ENCODE data around the gene KPNA3.
A peak's percentile ranks its signal among the peaks of the same experiment; 100 is the strongest.
"Not testable (repeated sequence)": the region's sequence is repeated elsewhere in the genome, so short reads cannot be mapped to it uniquely, and the experiment has no call there.

Gene KPNA3, protein sequence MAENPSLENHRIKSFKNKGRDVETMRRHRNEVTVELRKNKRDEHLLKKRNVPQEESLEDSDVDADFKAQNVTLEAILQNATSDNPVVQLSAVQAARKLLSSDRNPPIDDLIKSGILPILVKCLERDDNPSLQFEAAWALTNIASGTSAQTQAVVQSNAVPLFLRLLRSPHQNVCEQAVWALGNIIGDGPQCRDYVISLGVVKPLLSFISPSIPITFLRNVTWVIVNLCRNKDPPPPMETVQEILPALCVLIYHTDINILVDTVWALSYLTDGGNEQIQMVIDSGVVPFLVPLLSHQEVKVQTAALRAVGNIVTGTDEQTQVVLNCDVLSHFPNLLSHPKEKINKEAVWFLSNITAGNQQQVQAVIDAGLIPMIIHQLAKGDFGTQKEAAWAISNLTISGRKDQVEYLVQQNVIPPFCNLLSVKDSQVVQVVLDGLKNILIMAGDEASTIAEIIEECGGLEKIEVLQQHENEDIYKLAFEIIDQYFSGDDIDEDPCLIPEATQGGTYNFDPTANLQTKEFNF

DNA sequence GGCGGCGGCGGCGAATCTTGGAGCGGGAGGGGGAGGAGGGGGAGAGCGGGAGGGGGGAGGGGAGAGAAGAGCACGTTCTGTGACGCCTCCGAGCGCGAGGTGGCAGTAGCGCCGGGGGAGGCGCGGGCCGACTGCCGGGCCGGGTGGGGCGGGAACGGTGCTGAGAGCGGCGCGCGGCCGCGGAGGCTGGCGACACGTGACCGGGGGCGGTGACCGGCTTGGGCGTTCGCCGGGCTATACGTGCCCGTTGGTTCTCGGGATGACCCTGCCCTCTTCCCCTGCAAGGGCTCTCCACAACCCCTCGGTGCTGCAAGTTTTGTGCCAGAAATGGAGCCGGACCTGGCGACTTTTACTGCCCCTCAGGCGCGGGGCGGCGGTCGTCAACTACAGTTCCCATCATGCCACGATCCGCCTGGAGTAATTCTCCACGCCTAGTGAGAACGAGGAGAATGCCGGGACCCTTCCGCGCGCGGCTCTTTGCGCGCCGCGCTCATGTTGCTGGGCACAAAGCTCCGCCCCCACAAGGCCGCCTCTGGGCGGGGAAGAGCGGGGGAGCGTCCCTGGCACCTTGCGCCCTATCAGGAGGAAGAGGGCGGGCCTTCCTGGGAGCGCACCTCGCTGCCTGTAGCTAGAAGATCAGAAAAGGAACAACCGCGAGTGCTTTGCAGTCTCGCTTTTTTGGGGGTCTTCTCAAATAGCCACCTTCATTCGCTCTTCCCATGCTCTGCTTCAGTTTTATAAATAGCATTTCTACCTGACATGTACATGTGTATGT lies at the start of gene KPNA3:
TSS of gene KPNA3 (minus strand) at position 133 of the 775 bp plus-strand sequence. CDS start 176 bp downstream, outside the sequence.
- DNase-seq: peak; percentile 97

DNA sequence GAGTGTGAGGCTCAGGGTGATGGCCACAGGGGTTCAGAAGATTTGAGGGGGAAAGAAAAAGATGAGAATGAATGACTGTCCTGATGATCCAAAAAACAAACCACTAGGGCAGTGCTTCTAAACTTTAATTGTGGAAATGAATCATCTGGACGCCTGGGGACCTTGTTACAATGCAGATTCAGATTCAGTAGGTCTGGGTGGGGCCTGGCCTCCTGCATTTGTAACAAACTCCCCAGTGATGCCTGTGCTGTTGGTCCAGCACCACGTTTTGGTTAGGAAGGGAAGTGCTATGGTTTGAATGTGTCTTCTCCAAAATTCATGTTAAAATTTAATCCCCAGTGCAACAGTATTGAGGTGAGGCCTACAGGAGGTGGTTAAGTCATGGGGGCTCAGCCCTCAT lies 49.5 kb upstream of the KPNA3 start:
- DNase-seq: no peak

DNA sequence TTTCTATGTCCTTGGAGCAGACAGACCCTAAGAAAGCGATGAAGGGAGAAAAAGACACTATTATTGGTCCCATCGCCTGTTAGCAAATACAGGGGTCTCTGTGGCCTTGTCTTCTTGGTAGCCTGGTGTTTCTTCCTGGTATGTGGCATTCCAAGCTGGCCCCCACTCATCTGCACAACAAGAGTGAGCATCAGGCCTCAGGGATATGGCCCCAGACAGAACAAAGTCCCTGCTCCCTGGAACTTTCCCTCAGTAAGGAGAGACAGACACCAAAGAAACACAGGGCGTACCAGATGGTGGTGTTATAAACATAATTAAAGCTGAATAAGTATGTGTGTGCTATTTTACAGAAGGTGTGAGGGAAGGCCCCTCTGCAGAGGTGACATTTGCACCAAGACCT lies 48.2 kb upstream of the KPNA3 start:
- no peak for DNase-seq

DNA sequence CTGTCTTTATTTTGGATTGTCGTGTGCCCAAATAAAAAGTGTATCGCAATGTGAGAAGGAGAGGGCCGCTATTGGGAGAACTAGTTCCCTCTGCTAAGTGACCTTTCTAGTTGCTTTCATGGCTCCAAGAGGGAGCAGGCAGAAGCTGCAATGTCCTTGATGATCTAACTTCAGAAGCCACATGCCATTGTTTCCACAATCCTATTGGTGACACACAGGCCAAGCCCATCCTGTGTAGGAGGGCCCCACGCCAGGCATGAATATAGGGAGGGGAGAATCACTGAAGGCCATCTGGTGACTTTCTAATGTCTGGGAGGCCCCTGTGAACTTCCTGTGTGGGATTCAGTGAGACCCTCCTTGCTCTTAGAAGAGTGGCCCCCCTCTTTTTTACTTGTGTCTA lies 47.8 kb upstream of the KPNA3 start:
- DNase-seq: no peak

DNA sequence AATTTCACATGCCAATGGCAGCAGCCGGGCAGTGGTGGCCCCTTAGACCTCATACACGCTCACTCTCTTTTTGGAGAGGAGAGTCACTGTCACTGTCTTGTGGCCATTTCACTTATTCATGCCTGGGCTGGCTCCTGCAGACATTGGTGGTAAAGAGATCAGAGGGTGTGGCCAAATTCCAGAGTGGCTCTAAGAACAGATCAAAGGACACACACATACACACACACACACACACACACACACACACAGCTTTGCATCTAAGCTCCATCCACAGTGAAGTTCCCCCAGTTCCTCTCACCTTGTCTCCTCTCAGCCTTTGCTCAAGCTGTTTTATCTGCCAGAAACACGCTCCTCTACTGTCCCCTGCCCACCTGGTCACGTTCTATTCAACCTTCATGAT lies 46.5 kb upstream of the KPNA3 start:
- no peak for DNase-seq

DNA sequence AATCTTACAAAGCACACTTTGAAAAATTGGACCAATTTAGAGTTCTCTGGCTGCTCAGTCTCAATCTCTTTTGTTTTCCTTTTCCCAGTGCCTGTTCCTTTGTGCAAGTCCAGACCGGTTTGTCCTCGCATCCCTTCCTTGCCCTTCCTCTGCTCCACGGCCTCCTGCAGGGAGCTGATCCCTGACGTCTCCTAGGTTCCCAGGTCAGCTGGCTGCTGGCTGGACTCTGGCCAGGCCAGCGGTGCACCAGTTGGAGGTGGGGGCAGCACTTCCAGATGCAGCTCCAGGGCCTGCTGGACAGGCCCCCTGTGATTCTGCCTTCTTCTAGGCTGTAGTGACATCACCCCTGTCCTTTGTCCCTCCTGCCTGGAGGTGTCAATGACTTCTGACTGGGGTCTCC lies 44.0 kb upstream of the KPNA3 start:
- DNase-seq: no peak

DNA sequence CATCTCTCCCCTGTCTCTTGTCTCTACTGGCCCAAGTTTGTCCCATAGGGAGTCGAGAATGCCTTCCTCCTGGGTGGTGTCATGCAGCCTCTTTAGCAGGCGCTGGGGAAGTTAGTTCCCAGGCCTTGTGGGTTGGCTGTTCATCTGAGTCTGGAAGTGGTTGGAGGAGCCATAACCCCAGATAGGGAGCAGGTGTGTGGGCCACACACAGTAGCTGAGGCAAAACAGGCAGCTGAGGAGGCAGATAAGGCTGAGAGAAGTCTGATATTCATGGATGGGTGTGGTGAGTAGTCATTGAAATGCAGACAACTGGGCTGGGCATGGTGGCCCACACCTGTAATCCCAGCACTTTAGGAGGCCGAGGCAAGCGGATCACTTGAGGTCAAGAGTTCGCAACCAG lies 40.9 kb upstream of the KPNA3 start:
- DNase-seq: no peak

DNA sequence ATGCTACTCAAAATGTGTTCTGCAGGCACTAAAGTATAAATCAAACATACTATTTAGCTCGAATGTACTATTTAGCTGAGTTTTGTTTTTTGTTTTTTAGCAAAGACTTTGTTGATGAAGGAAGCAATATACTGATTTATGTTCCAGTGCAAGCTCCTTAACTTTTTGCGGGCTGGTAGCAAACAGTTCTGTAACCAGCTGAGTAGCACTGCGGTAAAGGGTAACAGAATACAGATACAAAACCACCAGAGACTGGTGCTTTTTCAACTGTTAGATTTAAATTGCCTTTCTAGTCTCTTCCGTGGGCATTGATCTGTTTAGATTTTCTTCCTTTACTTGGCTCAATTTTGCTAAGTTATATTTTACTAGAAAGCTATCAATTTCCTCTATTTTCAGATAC lies 39.0 kb upstream of the KPNA3 start:
- no peak for DNase-seq

DNA sequence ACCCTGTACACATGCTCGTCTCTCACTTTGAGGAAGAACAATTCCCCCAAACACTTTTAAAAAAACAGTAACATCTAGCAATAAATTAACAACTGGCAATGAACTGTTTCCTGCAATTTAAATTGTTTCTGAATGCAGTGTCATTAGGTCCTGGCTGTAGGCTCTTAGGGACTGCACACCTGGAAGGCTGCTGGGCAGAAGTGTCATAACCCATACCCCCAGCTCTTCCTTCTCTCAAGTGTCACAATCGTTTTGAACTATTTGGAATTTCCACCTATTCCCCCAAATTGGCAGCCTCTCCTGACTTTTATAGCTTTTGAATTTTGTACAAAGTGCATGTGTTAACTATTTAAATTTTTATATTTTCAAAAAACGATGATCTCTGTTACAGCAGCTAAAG lies 38.2 kb upstream of the KPNA3 start:
- DNase-seq: no peak

DNA sequence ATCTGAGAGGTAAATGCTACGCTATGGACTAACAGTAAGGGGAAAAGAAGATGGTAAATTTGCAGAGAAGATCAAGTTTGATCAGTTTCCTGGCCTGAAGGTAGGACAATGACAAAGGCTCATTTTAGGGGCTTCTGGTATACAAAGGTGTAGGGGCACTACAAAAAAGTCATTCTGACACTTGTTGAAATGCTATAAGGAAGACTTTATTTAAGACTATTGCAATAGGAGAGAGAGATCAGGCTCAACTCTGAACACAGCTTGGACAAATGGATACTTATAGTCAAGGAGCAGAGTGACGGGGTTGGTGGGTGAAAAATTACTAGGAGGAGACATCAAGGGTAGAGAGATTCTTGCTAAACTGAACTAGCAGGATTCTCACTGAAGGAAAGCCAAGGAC lies 37.2 kb upstream of the KPNA3 start:
- DNase-seq: no peak

DNA sequence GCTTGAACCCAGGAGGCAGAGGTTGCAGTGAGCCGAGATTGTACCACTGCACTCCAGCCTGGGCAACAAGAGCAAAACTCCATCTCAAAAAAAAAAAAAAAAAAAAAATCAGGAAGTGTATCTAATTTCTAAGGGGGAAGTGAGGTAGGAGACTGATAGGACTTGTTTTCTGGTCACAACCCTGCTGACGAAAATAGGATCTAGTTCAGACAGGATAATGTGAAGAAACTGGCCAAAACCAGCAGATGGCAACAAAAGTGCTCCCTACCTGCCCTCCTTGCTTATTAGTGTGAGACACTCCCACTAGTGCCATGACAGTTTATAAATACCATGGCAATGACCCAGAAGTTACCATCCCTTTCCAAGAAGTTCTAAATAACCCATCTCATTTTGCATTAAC lies 36.0 kb upstream of the KPNA3 start:
- no peak for DNase-seq

DNA sequence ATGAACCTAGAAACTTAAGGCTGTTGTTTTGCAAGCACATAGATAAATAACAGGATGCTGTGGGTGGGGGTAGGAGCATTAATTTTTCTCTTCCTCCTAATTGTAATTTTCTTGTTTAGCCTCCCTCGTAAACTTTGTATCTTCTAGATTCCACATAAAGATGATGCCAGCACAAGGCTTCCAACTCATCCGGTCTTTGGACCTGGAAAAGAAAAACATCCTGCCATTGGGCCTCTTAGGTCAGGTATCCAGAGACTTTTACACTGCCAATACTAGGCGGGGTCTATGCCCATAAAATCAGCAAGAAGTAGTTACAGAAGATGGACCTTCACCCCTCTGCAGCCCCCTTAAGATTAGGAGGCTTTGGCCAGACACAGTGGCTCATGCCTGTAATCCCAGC lies 35.4 kb upstream of the KPNA3 start:
- no peak for DNase-seq

DNA sequence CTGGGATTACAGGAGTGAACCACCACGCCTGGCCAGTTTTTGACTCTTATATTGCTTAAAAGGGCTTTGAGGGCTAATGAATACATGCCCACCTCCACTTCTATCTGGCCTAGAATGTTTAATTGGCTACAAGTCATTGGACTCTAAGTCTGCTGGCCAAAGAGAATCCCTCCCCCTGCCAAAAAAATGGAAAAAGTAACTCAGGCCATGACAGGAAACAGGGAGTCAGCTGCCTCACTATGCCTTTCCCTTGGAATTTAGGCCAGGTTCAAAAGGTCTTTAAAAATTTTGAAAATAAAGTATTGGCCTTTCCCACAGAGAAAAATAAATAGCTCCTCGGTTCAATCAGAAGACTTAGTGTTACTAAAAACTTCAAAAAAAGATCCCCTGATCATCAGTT lies 34.9 kb upstream of the KPNA3 start:
- DNase-seq: no peak

DNA sequence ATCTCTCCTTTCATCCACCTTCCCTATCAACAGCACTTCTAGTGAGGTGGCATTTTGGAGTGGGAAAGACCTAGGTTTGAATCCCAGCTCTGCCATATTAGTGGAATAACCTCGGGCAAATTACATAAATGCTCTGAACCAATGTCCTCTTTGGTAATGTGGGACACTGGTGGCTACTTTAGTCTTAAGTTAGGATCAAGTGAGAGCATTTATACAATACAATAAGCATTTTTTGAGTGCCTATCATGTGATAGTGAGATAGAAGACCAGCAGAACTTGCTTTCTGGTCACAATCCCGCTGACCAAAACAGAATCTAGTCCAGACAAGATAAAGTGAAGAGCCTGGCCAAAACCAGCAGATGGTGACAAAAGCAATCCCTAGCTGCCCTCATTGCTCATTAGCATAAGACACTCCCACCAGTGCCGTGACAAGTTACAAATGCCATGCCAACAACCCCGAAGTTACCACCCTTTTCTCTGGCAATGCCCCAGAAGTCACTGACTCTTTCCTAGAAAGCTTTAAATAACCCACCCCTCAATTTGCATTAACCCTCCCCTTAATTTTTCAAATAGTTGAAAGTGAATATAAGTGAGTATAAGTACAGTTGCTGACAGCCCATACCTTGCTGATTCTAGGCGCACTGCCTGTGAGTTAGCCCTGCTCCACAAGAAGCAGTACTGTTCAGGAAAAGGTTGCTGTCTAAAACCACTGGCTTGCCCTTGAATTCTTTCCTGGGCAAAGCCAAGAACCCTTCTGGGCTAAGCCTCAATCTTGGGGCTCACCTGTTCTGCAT lies 28.9 kb upstream of the KPNA3 start:
- DNase-seq: no peak

DNA sequence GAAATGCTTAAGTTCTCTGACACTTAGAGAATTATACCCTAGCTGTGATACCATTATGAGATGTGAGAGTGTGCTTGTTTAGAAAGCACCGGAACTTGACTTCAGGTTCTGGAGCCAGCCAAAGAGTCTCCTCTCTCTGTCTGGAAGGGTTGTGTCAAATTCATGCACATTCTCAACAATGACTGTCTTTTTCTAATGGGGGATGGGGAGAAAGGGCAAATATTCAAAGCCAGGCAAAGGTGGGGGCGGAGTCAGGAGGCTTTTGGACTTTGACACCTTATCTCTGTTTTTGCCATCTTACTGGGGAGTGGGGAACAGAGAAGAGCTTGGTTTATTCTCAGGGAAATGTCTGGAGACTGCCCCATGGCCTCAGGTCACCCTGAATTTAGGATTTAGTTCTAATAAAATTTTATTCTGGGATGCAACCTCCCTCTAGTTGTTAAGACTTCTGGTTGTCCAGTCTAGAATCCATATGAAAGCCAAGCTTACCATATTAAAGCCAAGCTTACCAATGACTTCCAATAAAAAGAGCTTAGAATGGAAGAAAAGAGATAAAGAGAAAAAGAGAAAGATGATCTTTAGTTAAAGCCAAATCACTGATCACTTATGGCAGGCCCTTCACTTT lies 28.2 kb upstream of the KPNA3 start:
- DNase-seq: no peak

DNA sequence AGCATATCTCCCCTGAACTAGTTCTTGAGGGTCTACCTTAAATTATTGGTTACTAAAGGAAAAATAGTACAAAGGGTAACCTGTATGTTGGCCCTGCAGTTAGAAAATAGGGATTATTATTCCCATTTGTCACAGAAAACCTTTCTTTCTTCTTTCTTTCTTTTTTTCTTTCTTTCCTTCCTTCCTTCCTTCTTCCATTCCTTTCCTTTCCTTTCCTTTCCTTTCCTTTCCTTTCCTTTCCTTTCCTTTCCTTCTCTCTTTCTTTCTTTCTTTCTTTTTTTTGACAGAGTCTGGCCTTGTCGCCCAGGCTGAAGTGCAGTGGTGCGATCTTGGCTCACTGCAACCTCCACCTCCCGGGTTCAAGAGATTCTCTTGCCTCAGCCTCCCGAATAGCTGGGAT lies 23.6 kb upstream of the KPNA3 start:
- not testable (repeated sequence) for DNase-seq

DNA sequence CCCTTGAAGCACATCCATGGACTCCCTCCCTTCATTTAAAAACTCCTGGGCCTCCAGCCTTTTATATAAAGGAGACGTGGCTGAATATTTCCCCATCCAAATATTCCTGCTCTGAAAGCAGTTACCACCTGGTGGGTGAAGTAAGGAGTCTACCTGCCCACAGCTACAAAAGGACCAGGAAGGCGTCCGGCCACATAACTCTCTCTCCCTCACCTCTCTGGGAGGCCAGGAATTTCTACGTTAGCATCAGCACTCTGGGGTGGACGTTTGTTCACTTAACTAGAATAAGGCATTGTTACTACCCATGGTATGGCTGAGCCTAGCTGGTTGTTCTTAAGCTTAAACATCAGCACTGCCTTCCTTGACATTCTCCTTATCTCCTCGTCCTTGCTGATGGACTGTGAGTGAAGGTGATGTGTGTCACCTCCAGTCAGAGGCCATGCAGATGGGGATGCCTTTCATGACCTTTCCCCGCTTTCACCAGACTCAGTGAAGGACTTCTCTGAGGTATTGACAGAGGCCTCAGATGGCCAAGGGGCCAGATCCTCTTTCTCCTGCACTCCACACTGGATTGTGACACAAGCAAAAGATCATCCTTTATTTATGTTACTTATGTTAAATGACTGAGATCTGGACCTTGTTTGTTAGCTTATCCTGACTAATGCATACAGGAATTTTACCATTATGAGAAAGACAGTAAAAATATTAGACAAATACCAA lies 22.2 kb upstream of the KPNA3 start:
- peak; percentile 52 for DNase-seq

DNA sequence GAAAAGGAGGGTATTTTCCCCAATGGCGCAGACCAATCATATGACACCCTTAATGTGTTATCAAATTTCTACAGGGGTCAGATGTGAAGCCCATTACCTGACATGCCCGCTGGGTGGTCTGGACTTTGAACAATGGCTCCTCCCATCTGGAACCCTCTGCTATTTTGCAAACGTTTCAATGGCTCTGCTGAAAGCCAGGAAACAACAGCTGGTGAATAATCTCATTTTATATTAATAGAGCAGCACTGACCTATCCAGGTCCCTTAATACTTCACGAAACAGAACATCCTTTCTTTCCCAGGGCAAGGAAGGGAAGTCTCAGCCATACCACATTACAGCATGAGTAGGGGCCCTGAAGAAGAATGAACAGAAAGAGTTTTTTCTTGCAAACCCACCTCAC lies 20.3 kb upstream of the KPNA3 start:
- no peak for DNase-seq

DNA sequence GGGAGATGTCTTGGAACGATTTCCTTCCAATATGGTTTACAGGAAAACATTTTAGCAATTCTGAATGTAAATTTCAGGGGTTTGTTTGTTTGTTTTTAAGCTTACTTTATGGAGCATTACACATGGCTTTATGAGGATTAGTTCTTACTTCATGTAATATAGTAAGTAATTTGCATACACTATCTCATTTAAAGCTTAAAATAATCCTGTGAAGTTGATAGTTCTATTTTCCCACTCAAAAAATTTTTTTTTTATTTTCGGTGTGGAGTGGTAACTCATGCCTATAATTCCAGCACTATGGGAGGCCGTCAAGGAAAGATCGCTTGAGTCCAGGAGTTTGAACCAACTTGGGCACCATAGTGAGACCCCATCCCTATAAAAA lies 19.0 kb upstream of the KPNA3 start:
- no peak for DNase-seq

DNA sequence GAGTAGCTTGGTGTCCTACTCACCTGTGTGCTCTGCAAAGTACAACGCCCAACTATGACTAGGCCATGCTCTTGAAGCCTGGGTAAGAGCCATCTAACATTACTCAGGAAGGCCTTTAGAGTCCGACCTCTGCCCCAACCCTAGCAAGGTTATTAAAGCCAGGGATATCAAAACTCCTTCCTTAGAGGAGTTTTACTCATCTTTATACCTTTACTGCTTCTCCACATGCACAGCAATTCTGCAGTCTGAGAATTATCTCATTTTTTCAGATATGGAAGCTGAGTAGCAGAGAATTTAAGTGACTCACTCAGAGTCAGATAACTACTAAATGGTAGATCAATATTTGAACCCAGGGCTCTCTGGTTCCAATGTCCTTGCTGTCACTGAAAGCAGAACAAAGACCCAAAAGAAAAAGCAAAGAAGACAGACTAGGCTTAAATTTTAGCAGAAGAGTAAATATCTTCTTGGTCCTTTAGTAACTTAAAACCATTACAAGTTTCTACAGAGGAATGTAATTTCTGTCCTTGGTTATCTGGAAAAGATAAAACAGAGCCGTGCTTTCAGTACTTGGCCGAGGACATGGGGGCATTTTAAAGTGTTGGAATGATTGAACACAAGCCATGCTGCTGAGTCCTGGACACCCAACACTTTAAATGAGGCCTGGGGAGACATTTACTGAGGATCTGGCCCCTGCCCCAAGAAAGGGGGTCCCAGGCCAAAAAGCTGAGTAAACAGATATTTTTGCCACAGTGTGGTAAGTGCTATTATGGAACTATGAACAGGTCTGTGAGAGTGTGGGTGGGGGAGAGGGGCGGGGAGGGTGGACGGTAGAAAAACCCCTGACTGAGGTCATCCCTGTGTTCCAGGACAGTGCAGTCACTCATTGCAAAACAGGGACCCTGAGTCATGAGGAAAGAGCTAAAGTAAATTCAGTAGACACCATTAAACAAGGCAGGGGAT lies 18.4 kb upstream of the KPNA3 start:
- peak; percentile 64 for DNase-seq

DNA sequence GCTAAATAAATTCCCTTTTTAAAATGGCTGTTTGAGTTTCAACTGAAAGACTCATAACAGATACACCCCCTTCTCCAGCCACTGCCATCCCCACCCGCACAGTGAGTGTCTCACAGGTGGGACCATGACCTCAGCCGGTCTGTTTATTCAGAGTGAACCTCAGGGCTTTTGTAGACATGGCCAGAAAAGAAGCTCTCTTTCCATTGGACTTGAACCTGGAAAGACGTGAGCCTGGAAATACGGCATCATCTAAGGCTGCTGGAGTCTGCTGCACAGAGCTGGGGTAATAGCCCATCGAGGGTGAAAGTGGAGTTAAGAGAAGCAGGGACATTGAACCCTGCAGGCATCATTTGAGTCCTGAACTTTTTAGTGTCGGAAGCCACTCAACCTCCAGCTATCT lies 15.2 kb upstream of the KPNA3 start:
- DNase-seq: no peak
